Pancreas (tissue), 10 donors: Measurements from ENCODE around the gene RYR3. TPM values are rescaled to one million over a fixed set of nuclear protein-coding genes. Genes with fewer than 3 reads are reported as not detected.

Experiments used
- ATAC-seq, 4 donors: fragments of 200-7000 bp; cut with Tn5 transposase; one replicate each; pipeline versions ENCODE4 v1.8.0 to v1.9.1; 2020; ENCODE audit warnings: mild to moderate bottlenecking in 4 of 4, moderate library complexity in 4 of 4
- DNase-seq, 6 donors: peaks; one replicate each; pipeline ENCODE4 v3.0.0-alpha.2; 2020
- FAIRE-seq: peaks from 2 replicates; lab custom pipeline; 2012; peaks lifted over from hg19 to GRCh38; lab: Jason Lieb, UNC
- H3K27ac ChIP-seq, 4 donors: fragments of 200-600 bp; sonication (generic); 1 replicate in 3 of 4; 2 replicates in 1 of 4; pipeline versions ENCODE4 v1.5.0 to v1.8.0; 2020
- H3K27me3 ChIP-seq, 4 donors: fragments of 200-600 bp; one replicate each; pipeline ENCODE4 v1.8.0; 2021
- H3K36me3 ChIP-seq, 3 donors: fragments of 200-600 bp; sonication (generic) in 1 of 3; one replicate each; pipeline versions ENCODE4 v1.5.0 to v1.8.0; 2020 to 2021
- H3K4me1 ChIP-seq, 3 donors: fragments of 200-600 bp; one replicate each; pipeline ENCODE4 v1.8.0; 2021
- H3K4me3 ChIP-seq, 4 donors: fragments of 200-600 bp; sonication (generic) in 2 of 4; one replicate each; pipeline versions ENCODE4 v1.5.0 to v1.8.0; 2020 to 2021
- H3K9me3 ChIP-seq, 4 donors: fragments of 200-600 bp; one replicate each; pipeline ENCODE4 v1.8.0; 2021
- whole genome bisulfite sequencing, 2 donors: extraction: QIAGEN DNeasy Blood & Tissue Kit; methylation state at CpG; one replicate each; pipeline ENCODE4 v1.1.7; 2013; 5-methylcytosine and 5-hydroxymethylcytosine counted together
- intact Hi-C, 3 donors: fragments of 100-400 bp; cut with DNase I; formaldehyde crosslinking; loops; one replicate each; pipeline versions ENCODE4 v1.11.1 to v1.14.2; 2022
- polyA plus RNA-seq, 2 donors: library from polyadenylated mRNA; stranded (reverse); fragments of 200-250 nt; gene quantifications; one replicate each; pipeline ENCODE4 v1.2.3, GENCODE V29; 2013
- total RNA-seq, 6 donors: library from RNA; stranded (reverse); fragmentation: NEBNext Ultra II Directional in 4 of 6; extraction: Animal tissue kit (Norgen Biotek cat#: 25700) in 4 of 6; gene quantifications; one replicate each; pipeline versions ENCODE4 v1.2.1 to v1.2.4, GENCODE V29; 2021 to 2023
- TF ChIP-seq, protein P1 (sequence below), 4 donors: fragments of 200-600 bp; sonication (generic) in 3 of 4; IDR thresholded peaks; one replicate each; pipeline versions ENCODE4 v1.5.0 to v1.8.0; 2021; ENCODE audit warnings: antibody characterized with exemption in 4 of 4
- donor health status: healthy with polysubstance abuse.
- donor health status: DM: no; HTN: no; CAD: no; lungs with moderate emphysema.
- donor health status: DM: no; HTN: no; CAD: no.
- donor health status: control.
- donor health status: control.
- donor health status: Bipolar disorder and iron deficiency.
- donor health status: DM: yes; HTN: yes; CAD: no.
- donor health status: DM: no; HTN: no; CAD: no.
- donor health status: DM: no; HTN: no; CAD: no.
- donor health status: DM: yes; HTN: yes; CAD: no.

Gene RYR3
- total and polyA plus RNA-seq, 8 donors = 0.03 to 0.52 (median 0.13) TPM

DNA sequence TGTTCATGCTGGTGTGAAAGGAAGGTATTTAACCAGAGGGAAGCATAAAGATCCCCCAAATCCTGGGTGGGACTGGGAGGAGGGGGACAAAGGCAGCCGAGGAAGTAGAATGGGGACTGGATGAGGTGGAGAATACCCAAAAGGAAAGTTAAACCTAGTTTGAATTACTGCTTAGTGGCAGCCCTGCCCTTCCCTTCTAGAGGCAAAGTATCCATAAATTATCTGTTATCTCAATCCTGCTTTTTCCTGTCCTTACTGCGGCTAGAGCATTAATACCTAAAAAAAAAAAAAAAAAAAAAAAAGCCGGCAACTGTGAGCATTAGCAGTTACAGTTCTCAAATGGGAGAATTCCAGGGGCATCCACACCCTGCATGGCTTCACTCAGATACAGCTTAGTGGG lies 139.0 kb downstream of the RYR3 start:
- Histone ChIP-seq H3K27ac (no peak overlapping the region), H3K9me3 (no peaks in the 10 kb centered on the region), H3K27me3 (no peaks in the 10 kb centered on the region), H3K4me1 (no peaks in the 10 kb centered on the region), H3K4me3 (no peak overlapping the region), H3K36me3 (no peaks in the 10 kb centered on the region)
- TF ChIP-seq, protein P1, sequence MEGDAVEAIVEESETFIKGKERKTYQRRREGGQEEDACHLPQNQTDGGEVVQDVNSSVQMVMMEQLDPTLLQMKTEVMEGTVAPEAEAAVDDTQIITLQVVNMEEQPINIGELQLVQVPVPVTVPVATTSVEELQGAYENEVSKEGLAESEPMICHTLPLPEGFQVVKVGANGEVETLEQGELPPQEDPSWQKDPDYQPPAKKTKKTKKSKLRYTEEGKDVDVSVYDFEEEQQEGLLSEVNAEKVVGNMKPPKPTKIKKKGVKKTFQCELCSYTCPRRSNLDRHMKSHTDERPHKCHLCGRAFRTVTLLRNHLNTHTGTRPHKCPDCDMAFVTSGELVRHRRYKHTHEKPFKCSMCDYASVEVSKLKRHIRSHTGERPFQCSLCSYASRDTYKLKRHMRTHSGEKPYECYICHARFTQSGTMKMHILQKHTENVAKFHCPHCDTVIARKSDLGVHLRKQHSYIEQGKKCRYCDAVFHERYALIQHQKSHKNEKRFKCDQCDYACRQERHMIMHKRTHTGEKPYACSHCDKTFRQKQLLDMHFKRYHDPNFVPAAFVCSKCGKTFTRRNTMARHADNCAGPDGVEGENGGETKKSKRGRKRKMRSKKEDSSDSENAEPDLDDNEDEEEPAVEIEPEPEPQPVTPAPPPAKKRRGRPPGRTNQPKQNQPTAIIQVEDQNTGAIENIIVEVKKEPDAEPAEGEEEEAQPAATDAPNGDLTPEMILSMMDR (IDR thresholded peaks at IDR 0.05) = no peak
- FAIRE-seq = no peak
- intact Hi-C loops = no loop called here
- WGBS, 2 donors = 31 to 39% methylated on average over 3 of the region's 3 CpGs
- no peak for ATAC-seq
- DNase-seq = no peak

DNA sequence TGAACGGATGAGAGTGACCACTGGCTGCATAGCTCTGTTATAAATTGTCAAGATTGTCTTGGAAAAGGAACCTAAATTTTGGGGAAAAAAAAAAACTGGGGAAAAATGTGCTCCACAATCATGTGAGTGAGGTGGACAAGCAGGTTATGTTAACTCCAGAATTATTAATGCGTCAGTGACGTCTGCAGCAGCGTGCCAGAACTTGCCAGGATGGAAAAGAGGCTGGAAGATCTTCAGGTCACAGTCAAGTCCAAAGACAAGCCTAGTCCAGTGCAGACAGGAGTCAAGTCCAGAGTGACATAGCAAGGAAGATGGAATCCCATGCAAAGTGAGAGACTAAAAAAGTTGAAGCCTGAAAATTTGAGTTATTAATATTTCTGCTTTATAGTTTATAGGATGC lies 140.6 kb downstream of the RYR3 start:
- WGBS, 2 donors = 48 to 57% methylated on average over 4 of the region's 4 CpGs
- ATAC-seq (no peak), DNase-seq (no peak), FAIRE-seq (no peak)
- Histone ChIP-seq H3K27me3 (no peaks in the 10 kb centered on the region), H3K9me3 (no peaks in the 10 kb centered on the region), H3K4me3 (no peak overlapping the region), H3K27ac (no peak overlapping the region), H3K4me1 (no peaks in the 10 kb centered on the region), H3K36me3 (no peaks in the 10 kb centered on the region)
- TF ChIP-seq, protein P1 (IDR thresholded peaks at IDR 0.05) = no peak
- intact Hi-C loops = no loop called here

DNA sequence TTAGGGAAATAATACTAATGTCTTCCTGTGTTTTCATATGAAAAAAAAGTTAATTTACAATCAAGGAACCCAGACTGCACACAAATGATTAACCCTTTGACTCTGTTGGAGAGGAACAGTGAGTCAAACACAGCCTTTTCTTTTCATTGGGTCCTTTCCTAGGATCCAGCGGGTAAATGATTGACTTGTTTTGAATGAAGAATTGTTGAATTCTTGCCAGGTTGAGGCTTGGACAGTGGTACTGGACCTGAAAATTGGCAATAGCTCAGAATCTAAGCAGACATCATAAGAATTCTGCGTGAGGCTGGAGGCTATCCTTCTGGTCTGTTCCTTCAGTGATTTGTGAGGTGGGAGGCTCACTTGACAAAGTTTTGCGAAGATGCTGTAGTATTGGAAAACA lies 143.0 kb downstream of the RYR3 start:
- TF ChIP-seq, protein P1 (IDR thresholded peaks at IDR 0.05) = no peak

DNA sequence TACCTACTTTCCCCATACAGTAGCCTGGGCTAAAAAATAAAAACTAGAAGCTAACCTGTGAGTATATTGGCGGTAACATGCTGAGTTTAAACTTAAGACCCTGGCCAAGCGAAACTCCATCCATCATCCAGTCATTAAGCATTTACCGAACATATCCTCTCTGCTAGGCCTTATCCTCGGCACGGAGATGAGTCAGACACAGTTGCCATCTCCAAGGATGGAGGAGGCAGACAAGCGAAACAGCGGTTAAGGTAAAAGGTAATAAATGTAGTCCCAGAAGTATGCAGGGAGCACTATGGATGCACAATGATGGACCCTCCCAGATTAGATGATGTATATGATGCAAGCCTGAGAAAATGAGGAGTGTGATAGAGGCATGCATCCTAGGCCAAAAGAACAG lies 143.6 kb downstream of the RYR3 start:
- H3K4me1 ChIP-seq = no peaks in the 10 kb centered on the region
- DNase-seq = no peak
- H3K27ac ChIP-seq = no peak overlapping the region
- intact Hi-C loops = no loop called here
- TF ChIP-seq, protein P1 (IDR thresholded peaks at IDR 0.05) = no peak
- ATAC-seq = no peak
- WGBS, 2 donors = 83 to 90% methylated on average over 7 of the region's 7 CpGs
- no peaks in the 10 kb centered on the region for H3K27me3 ChIP-seq
- no peak for FAIRE-seq
- no peak overlapping the region for H3K4me3 ChIP-seq
- H3K36me3 ChIP-seq = no peaks in the 10 kb centered on the region
- H3K9me3 ChIP-seq = no peaks in the 10 kb centered on the region

More for the DNA sequence above, 143.0 kb downstream of the RYR3 start:
- Histone ChIP-seq H3K27ac (no peak overlapping the region), H3K4me1 (no peaks in the 10 kb centered on the region), H3K36me3 (no peaks in the 10 kb centered on the region), H3K27me3 (no peaks in the 10 kb centered on the region), H3K9me3 (no peaks in the 10 kb centered on the region), H3K4me3 (no peak overlapping the region)
- ATAC-seq (peak in 1 of 4 donors; percentile 22), DNase-seq (no peak), FAIRE-seq (no peak)
- 67 to 73% methylated on average over 3 of the region's 3 CpGs for WGBS, 2 donors
- intact Hi-C loops = no loop called here

DNA sequence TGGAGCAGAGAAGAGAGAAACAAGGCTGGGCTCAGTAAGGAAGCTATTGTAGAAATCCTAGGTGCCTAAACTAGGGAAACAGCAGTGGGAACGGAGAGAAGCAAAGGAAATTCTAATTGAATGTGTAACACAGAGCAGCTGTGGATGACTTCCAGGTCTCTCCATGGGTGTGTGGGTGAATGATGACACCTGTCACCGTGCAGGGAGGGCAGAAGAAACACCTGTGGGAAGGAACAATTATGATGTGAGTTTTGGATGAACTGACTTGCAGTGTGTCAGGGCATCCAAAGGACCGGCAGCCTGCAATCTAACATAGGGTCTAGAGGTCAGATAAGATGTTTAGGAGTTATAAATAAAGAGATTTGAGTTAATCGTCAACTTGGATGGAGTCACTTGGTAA lies 144.2 kb downstream of the RYR3 start:
- WGBS, 2 donors = 23 to 29% methylated on average over 4 of the region's 4 CpGs
- Histone ChIP-seq H3K27ac (no peak overlapping the region), H3K36me3 (no peaks in the 10 kb centered on the region), H3K4me1 (no peaks in the 10 kb centered on the region), H3K9me3 (no peaks in the 10 kb centered on the region), H3K4me3 (no peak overlapping the region), H3K27me3 (no peaks in the 10 kb centered on the region)
- ATAC-seq (no peak), DNase-seq (no peak), FAIRE-seq (no peak)
- intact Hi-C loops = no loop called here
- TF ChIP-seq, protein P1 (IDR thresholded peaks at IDR 0.05) = no peak
